ENCODE data around the gene EHBP1L1.

Gene EHBP1L1

DNA sequence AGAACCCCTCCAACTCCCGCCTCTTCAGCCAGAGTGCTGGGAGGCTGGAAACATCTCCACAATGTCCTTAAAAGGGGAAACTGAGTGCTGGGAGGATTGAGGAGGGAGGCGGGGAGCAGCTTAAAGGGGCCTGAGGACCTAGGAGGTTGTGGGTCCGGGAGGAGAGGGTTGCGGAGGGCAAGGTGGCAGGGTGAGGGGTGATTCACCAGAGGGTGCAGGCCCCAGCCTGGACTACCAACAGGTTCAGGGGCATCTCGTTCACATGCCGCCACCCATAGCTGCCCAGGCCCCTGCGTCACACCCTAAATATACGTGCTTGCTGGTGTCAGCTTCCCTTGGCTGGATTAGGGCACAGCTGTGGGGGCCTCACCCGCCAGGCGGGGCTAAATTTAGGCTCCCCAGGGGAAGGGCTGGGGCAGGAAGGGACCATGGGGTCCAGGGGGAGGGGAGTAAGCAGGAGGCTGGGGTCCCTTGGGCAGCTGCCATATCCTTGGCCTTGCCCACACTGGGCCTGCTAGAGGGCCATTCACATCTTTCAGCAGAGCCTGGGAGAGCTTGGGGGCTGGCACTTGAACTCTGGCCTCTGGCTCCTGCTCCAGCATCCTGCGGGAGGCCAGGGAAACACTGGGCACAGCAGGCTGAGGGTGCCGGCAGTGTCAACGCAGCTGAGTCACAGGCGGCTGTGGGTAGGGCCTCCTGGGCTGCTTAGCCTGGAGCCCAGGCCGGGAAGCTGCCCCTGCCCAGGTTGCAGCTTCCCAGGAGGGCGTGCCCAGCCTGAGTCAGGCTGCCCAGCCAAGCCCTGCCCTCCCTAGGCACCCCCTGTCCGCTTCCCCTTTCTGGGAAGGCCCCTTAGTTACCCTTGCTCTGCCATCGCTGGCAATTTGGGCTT is 1.3 kb downstream of the EHBP1L1 start:
- DNase-seq (ENCODE audit: extremely low read depth in 1 of 2, low read depth in 1 of 2) = no peak

DNA sequence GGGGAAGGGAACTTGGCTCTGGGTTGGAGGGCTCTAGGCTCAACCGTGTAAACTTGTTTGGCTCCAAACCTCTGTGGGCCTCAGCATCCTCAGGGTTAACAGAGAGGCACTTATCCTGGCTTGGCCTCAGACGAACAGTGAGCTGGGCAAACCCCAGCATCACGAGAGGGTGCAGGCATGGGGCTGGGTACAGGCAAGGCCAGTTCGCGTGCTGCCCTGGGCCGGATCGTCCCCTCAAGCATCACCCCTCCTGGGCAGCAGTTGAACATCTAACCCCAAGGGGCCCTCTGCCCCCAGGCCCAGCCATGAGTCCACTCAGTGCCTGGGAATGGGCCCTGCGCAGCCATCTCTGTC is 1.9 kb downstream of the EHBP1L1 start:
- no peak for DNase-seq (ENCODE audit: extremely low read depth in 1 of 2, low read depth in 1 of 2)

DNA sequence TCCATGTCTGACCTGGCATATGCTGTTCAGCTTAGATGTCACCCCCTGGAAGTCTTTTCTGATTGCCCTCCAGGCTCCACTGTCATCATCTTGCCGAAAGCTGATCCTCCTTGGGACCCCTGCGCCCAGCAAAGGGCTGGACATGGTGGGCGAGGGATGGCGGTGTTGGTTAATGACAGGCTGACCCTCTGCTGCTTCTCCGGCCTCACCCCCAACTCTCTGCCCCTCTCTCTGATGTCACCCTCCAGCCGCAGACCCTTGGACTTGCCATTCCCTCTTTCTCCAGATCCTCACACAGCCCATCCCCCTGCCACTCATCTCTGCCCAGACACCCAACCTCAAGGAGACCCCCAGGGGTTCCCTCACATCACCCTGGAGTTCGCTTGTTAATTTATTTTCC is 2.3 kb downstream of the EHBP1L1 start:
- DNase-seq (ENCODE audit: extremely low read depth in 1 of 2, low read depth in 1 of 2) = no peak

- DNase-seq (ENCODE audit: extremely low read depth in 1 of 2, low read depth in 1 of 2) = no peak
Measured at GRCh38 chr11:65578667-65579066, 2.8 kb downstream of the EHBP1L1 start.

- no peak for DNase-seq (ENCODE audit: extremely low read depth in 1 of 2, low read depth in 1 of 2)
Measured at GRCh38 chr11:65579291-65579690, 3.4 kb downstream of the EHBP1L1 start.

DNA sequence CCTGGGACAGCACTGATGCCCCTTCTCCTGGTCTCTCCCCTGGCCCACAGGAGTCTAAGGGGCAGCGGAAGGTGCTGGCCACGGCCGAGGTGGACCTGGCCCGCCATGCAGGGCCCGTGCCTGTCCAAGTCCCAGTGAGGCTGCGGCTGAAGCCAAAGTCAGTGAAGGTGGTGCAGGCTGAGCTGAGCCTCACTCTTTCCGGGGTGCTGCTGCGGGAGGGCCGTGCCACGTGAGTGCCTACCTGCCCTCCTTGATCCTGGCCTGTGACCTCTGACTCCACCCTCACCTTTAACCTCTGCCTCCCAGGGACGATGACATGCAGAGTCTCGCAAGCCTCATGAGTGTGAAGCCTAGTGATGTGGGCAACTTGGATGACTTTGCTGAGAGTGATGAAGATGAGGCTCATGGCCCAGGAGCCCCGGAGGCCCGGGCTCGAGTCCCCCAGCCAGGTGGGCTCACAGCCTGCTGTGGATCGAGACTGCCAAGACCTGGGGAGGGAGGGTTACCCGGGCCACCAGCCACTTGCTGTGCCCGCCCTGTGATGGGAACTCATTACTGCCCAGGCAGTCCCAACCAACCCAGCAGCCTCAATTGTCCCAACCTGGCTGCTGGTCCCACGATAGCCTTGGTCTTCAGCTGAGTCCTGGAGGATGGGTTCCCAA is 4.3 kb downstream of the EHBP1L1 start:
- DNase-seq (ENCODE audit: extremely low read depth in 1 of 2, low read depth in 1 of 2) = no peak

GRCh38 chr11:65580756-65581155 is 4.9 kb downstream of the EHBP1L1 start:
- DNase-seq (ENCODE audit: extremely low read depth in 1 of 2, low read depth in 1 of 2) = no peak

DNA sequence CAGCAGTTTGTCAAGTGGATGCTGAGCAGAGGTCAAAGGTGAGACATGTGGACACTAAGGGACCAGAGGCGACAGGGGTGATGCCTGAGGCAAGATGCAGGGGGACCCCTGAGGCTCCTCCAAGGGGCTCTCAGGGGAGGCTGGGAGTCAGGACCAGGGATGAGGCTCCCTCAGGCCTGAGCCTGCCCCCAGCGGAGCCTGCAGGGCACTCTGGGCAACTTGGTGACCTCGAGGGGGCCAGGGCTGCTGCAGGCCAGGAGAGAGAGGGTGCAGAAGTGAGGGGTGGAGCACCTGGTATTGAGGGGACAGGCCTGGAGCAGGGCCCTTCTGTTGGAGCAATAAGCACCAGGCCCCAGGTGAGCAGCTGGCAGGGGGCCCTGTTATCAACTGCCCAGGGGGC is 6.1 kb downstream of the EHBP1L1 start:
- DNase-seq (ENCODE audit: extremely low read depth in 1 of 2, low read depth in 1 of 2) = no peak

- DNase-seq (ENCODE audit: extremely low read depth in 1 of 2, low read depth in 1 of 2) = no peak
Measured at GRCh38 chr11:65583589-65583988, 7.7 kb downstream of the EHBP1L1 start.

- DNase-seq (ENCODE audit: extremely low read depth in 1 of 2, low read depth in 1 of 2) = no peak
Measured at GRCh38 chr11:65584106-65584505, 8.3 kb downstream of the EHBP1L1 start.

DNA sequence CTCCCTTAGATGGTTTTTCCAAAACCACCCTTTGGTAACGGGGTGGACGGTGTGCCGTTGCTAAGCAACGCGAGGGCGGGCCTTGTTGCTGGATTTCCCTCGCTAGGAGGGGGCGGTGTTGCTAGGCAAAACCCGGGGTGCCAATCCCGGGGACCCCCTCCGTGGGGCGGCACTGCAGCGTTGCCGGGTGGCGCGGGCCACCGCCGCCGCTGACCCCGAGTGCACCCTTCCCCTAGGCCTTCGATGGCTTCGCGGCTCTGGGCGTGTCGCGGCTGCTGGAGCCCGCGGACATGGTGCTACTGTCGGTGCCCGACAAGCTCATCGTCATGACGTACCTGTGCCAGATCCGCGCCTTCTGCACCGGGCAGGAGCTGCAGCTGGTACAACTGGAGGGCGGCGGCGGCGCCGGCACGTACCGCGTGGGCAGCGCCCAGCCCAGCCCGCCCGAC is 8.9 kb downstream of the EHBP1L1 start:
- no peak for DNase-seq (ENCODE audit: extremely low read depth in 1 of 2, low read depth in 1 of 2)

DNA sequence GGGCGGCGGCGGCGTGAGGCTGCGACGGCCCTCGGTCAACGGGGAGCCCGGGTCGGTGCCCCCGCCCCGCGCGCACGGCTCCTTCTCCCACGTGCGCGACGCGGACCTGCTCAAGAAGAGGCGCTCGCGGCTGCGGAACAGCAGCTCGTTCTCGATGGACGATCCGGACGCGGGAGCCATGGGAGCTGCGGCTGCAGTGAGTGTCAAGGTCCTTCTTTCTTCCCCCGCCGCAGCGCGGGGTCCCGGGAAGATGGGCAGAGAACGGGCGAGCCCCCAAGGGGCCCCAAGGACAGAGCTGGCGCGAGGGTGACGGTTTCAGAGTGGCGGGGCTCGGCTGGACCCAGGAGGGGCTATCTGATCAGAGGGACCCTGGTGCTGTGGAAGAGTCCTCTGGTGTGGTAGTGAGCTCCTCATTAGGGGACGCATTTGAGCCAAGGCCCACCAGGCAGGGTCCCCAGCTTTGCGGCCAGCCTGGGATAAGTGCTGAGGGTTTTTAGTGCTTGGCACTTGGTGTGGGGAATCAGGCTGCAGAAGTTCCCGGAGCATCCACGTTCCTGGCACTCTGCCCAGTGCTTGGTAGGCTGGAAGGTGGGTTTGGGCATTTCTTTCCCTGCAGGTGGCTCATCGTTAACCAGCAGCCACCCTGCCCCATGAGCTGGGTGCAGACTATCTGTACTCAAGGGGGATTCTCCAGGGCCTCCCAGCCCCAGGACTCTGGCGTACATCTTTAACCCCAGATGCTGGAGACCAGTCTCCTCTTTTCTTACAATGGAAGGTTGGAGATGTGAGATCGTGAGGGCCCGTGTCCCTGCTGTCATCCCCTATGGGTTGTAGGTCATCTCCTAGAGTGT is 9.8 kb downstream of the EHBP1L1 start:
- DNase-seq (ENCODE audit: extremely low read depth in 1 of 2, low read depth in 1 of 2) = no peak

DNA sequence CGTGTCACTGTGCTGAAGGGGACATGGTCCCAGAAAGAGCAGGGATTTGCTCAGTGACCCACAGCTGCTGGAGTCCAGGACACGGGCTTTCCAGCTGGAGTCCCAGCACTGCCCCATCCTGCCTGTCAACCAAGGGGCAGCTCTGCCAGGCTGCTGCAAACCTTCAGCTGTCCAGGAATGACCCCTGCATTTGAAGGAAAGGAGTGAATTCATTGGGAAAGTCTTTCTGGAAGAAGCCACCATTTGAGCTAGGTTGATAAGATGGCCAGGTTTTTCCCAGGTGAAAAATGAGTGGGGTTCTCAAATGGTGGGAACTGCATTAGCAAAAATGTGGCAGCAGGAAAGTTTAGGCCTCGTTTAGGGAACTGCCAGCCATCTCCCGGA is 10.4 kb downstream of the EHBP1L1 start:
- no peak for DNase-seq (ENCODE audit: extremely low read depth in 1 of 2, low read depth in 1 of 2)

DNA sequence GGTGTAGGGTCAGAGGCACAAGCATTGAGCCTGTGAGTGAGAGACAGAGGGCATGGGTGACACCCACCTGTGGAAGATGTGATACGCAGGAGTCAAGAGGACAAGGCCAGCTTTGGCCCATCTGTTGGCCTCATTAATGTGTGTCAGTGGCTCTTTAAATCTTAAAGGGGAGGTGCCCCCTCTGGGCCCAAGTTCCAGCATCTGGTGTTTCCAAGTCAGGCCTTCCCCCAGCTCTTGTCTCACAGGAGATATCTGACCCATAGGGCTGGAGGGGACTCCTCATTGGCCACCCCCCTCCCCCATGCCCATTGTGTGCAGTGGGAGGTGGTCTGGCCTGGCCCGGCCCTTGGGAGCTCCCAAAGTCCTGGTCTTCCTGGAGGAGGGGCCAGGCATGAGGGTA is 10.8 kb downstream of the EHBP1L1 start:
- DNase-seq (ENCODE audit: extremely low read depth in 1 of 2, low read depth in 1 of 2) = no peak

GRCh38 chr11:65588199-65589054 is 12.6 kb downstream of the EHBP1L1 start:
- peak; percentile 52 to 61 for DNase-seq (ENCODE audit: extremely low read depth in 1 of 2, low read depth in 1 of 2)

- no peak for DNase-seq (ENCODE audit: extremely low read depth in 1 of 2, low read depth in 1 of 2)
Measured at GRCh38 chr11:65589444-65590239, 13.8 kb downstream of the EHBP1L1 start.

DNA sequence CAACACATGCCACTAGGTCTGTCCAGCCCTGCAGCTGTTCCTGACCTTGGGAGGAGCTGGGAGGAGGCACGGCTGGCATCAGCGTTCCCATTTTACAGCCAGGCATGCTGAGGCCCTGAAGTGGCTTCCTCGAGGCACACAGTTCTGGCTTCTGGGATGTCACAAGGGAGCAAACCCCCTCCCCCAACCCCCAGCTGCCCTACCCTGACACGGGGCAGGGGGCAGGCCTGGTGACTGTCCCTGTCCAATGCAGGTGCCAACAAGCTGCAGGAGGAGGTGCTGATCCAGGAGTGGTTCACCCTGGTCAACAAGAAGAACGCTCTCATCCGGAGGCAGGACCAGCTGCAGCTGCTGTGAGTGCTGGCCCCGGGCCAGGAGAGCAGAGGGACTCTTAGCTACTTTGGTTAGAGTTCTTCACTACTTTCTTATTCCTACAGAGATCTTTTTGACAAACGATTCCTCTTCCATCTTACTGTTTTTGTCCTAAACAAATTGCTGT is 14.4 kb downstream of the EHBP1L1 start:
- DNase-seq (ENCODE audit: extremely low read depth in 1 of 2, low read depth in 1 of 2) = no peak

GRCh38 chr11:65591939-65592857 is 16.3 kb downstream of the EHBP1L1 start:
- no peak for DNase-seq (ENCODE audit: extremely low read depth in 1 of 2, low read depth in 1 of 2)
